Sigmoid colon (tissue), 7 donors: ENCODE results near the gene FBXW8. TPM values are rescaled to one million over a fixed set of nuclear protein-coding genes. Genes with fewer than 3 reads are reported as not detected.

ENCODE experiments used
- DNase-seq: peaks from one replicate; pipeline ENCODE4 v3.0.0-alpha.2; 2019
- H3K27ac ChIP-seq, 4 donors: fragments of 200-600 bp; sonication (generic); one replicate each; pipeline ENCODE4 v1.5.1; 2016 to 2019; ENCODE audit warnings: mild to moderate bottlenecking in 1 of 4
- H3K27me3 ChIP-seq, 3 donors: fragments of 200-600 bp; sonication (generic); one replicate each; pipeline ENCODE4 v1.5.1; 2019; ENCODE audit warnings: mild to moderate bottlenecking in 1 of 3
- H3K36me3 ChIP-seq, 4 donors: fragments of 200-600 bp; sonication (generic); one replicate each; pipeline ENCODE4 v1.5.1; 2016 to 2019
- H3K4me1 ChIP-seq, 4 donors: fragments of 200-600 bp; sonication (generic); one replicate each; pipeline ENCODE4 v1.5.1; 2017 to 2019
- H3K4me3 ChIP-seq, 4 donors: fragments of 200-600 bp; sonication (generic); one replicate each; pipeline ENCODE4 v1.5.1; 2017 to 2019; ENCODE audit warnings: mild to moderate bottlenecking in 2 of 4, moderate library complexity in 1 of 4
- H3K9me3 ChIP-seq, 4 donors: fragments of 200-600 bp in 3 of 4; sonication (generic) in 3 of 4; one replicate each; pipeline versions ENCODE4 v1.5.1 to v1.6.1; 2013 to 2019
- CTCF ChIP-seq, 4 experiments: fragments of 450-650 bp in 3 of 4; fragments of 200-600 bp in 1 of 4; IDR thresholded peaks; one replicate each; pipeline ENCODE4 v1.5.1; 2016 to 2019; ENCODE audit warnings: antibody characterized with exemption in 4 of 4, mild to moderate bottlenecking in 3 of 4, moderate library complexity in 2 of 4
- EP300 ChIP-seq, 4 donors: sonication (generic); formaldehyde crosslinking; IDR thresholded peaks; one replicate each; pipeline ENCODE4 v1.6.1; 2017; ENCODE audit warnings: antibody characterized with exemption in 4 of 4
- POLR2A ChIP-seq, 2 donors: fragments of 450-650 bp; IDR thresholded peaks; one replicate each; pipeline ENCODE4 v1.6.1; 2016; ENCODE audit warnings: antibody characterized with exemption in 2 of 2, mild to moderate bottlenecking in 2 of 2, moderate library complexity in 2 of 2
- POLR2AphosphoS5 ChIP-seq, 4 donors: sonication (generic); formaldehyde crosslinking; IDR thresholded peaks; one replicate each; pipeline ENCODE4 v1.6.1; 2017; ENCODE audit warnings: antibody characterized with exemption in 4 of 4
- WGBS, 2 donors: extraction: QIAGEN DNeasy Blood & Tissue Kit; methylation state at CpG; one replicate each; pipeline ENCODE4 v1.1.7; 2013; 5-methylcytosine and 5-hydroxymethylcytosine counted together
- intact Hi-C: fragments of 100-400 bp; cut with DNase I; formaldehyde crosslinking; loops from one replicate; pipeline ENCODE4 v1.15.1; 2023
- polyA plus RNA-seq, 3 donors: library from polyadenylated mRNA; stranded (reverse); fragments of 200-250 nt; gene quantifications; one replicate each; pipeline ENCODE4 v1.2.3, GENCODE V29; 2013
- total RNA-seq, 4 donors: library from RNA; depleted of rRNA; stranded (reverse); fragments of >200 nt; gene quantifications; one replicate each; pipeline ENCODE4 v1.1.0, GENCODE V29; 2016
- donor health status: healthy with polysubstance abuse.
- donor health status: Bipolar disorder and iron deficiency.
- donor health status: healthy.

FBXW8 gene
- total and polyA plus RNA-seq, 7 donors = 2.3 to 19.1 (median 7.7) TPM

- intact Hi-C loops = no loop called here
- no peaks in the 10 kb centered on the region for H3K36me3 ChIP-seq
- H3K27me3 ChIP-seq = peaks cover 0 to 4% (median 0%) of the 10 kb centered on the region in 3 donors
- no peak overlapping the region for H3K4me3 ChIP-seq
- no peak overlapping the region for H3K27ac ChIP-seq
- H3K4me1 ChIP-seq = peaks cover 0 to 9% (median 7%) of the 10 kb centered on the region in 4 donors
- TF ChIP-seq POLR2A (IDR thresholded peaks at IDR 0.05) = no peak
- no peak for TF ChIP-seq CTCF (IDR thresholded peaks at IDR 0.05)
- TF ChIP-seq POLR2AphosphoS5 (IDR thresholded peaks at IDR 0.05) = no peak
- no peak for TF ChIP-seq EP300 (IDR thresholded peaks at IDR 0.05)
- 39 to 66% methylated on average over 13 of the region's 13 CpGs for WGBS, 2 donors
- DNase-seq = no peak
- no peaks in the 10 kb centered on the region for H3K9me3 ChIP-seq
Measured at GRCh38 chr12:117044790-117045159, 134.0 kb downstream of the FBXW8 start.

GRCh38 chr12:117045160-117046010 is 134.6 kb downstream of the FBXW8 start:
- H3K4me1 ChIP-seq = peaks cover 0 to 9% (median 7%) of the 10 kb centered on the region in 4 donors
- H3K36me3 ChIP-seq = no peaks in the 10 kb centered on the region
- no peak for TF ChIP-seq EP300 (IDR thresholded peaks at IDR 0.05)
- TF ChIP-seq CTCF (IDR thresholded peaks at IDR 0.05) = no peak
- TF ChIP-seq POLR2A (IDR thresholded peaks at IDR 0.05) = no peak
- TF ChIP-seq POLR2AphosphoS5 (IDR thresholded peaks at IDR 0.05) = no peak
- H3K27ac ChIP-seq = no peak overlapping the region
- WGBS, 2 donors = 40% methylated on average over 23 of the region's 23 CpGs
- H3K4me3 ChIP-seq = no peak overlapping the region
- no peaks in the 10 kb centered on the region for H3K9me3 ChIP-seq
- intact Hi-C loops = no loop called here
- H3K27me3 ChIP-seq = no peaks in the 10 kb centered on the region
- DNase-seq = no peak

- Histone ChIP-seq H3K9me3 (no peaks in the 10 kb centered on the region), H3K27me3 (no peaks in the 10 kb centered on the region), H3K4me3 (no peak overlapping the region), H3K36me3 (no peaks in the 10 kb centered on the region), H3K27ac (no peak overlapping the region), H3K4me1 (peaks cover 0 to 9% (median 7%) of the 10 kb centered on the region in 4 donors)
- DNase-seq = no peak
- TF ChIP-seq POLR2A (IDR thresholded peaks at IDR 0.05) (no peak), CTCF (IDR thresholded peaks at IDR 0.05) (no peak), EP300 (IDR thresholded peaks at IDR 0.05) (no peak), POLR2AphosphoS5 (IDR thresholded peaks at IDR 0.05) (no peak)
- WGBS, 2 donors = 57 to 59% methylated on average over 6 of the region's 6 CpGs
- intact Hi-C loops = no loop called here
Measured at GRCh38 chr12:117046011-117046369, 135.2 kb downstream of the FBXW8 start.

GRCh38 chr12:117046425-117046824 is 135.7 kb downstream of the FBXW8 start:
- intact Hi-C loops = no loop called here
- no peak for DNase-seq
- no peak overlapping the region for H3K27ac ChIP-seq
- TF ChIP-seq POLR2AphosphoS5 (IDR thresholded peaks at IDR 0.05) = no peak
- no peak for TF ChIP-seq POLR2A (IDR thresholded peaks at IDR 0.05)
- no peak for TF ChIP-seq EP300 (IDR thresholded peaks at IDR 0.05)
- no peak for TF ChIP-seq CTCF (IDR thresholded peaks at IDR 0.05)
- H3K9me3 ChIP-seq = no peaks in the 10 kb centered on the region
- no peaks in the 10 kb centered on the region for H3K36me3 ChIP-seq
- no peak overlapping the region for H3K4me3 ChIP-seq
- H3K27me3 ChIP-seq = no peaks in the 10 kb centered on the region
- WGBS, 2 donors = 90 to 93% methylated on average over 27 of the region's 27 CpGs
- H3K4me1 ChIP-seq = peaks cover 0 to 9% (median 7%) of the 10 kb centered on the region in 4 donors
